ENCODE data around the gene TBX21. TPM values are rescaled to one million over a fixed set of nuclear protein-coding genes. Genes with fewer than 3 reads are reported as not detected.
A peak's percentile ranks its signal among the peaks of the same experiment; 100 is the strongest.

TBX21 gene
- total RNA-seq, 1 donor from 2014 or later = not detected

GRCh38 chr17:47714773-47715396, 18.2 kb upstream of the TBX21 start:
- ATAC-seq = no peak

DNA sequence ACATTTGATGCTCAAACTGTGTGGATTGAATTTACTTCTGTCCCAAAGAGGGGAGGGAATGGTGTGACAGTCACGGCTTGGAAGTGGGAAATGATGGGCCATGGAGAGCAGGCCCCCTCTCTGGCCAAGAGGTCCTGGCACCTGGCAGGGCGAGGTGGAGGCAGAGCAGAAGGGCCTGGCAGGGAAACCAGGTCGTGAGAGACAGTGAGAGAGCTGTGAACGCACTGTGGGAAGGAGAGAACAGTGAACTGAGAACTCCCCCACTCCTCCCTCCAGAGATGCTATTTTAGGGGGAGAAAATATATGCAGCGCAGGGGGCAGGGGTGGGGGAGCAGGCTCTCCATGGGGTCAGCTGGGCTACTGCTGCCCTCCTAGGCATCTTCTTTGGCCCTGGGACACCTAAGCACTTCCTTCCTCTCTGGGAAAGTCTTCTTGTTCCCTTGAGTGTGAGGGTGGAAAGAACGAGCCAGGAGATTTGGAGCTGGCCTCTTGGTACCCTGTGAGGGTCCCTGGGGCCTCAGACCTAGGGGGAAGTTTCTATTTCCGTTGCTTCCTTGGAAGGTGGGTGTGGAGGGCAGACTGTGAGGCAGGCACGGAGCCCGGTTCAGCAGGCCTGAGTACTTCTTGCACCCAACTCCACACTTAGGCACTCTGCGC, 17.2 kb upstream of the TBX21 start:
- ATAC-seq = no peak

GRCh38 chr17:47716375-47716774, 16.7 kb upstream of the TBX21 start:
- ATAC-seq = no peak

DNA sequence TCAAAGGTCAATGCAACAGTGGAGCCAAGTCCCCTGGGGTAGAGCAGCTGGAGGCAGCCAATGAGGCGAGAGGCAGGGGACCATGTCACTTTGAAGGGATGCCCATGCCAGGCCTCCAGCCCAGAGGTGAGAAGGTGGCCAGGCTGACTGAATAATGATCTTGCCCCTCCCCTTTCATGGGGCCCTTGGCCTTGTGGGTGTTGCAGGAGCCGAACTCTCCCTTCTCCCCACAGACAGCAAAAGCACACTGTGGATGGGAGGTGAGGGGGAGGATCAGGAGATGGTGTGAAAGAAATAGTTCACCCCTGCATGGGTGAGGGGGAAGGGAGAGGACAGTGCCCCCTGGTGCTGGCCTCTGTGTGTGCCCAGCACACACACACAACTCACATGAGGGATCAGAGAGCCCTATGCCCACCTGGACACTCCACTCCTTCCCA, 15.8 kb upstream of the TBX21 start:
- ATAC-seq = no peak

- no peak for ATAC-seq
Observed at GRCh38 chr17:47717979-47718621, 14.9 kb upstream of the TBX21 start.

DNA sequence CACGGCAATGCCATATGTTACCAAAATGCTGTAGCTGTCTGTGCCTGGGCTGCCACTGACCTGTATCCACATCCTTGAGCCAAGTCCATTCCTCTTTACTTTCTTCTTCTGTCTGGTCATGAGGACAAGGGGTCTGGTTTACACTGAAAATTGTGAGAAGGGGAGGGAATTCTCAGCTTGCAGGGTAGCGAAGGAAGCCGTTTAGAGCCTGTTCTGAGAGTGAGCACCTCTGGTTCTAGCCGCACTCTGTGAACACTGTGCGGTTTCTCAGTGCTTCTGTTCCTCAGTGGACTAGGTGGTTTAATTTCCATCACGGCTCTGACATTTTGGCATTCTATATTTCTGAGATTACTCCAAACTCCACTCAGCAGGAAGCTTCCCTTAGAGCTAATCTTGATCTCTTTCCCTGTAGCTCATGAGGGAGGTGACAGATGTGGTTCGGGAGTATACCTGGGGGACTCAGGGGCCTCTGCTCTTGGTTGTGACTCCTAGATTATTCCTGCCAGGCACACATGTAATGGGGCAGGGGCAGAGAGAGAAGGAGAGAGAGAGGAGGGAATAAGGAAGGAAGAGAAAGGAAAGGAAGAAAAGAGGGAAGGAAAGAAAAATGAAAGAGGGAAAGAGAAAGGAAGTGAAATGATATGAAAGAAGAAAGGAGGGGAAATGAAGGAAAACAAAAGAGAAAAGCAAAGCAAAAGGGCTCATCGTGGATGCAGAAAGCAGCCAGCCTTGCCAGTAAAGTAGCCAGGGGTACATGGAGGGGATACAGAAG, 14.2 kb upstream of the TBX21 start:
- ATAC-seq = no peak

GRCh38 chr17:47719411-47720152, 13.5 kb upstream of the TBX21 start:
- no peak for ATAC-seq

- ATAC-seq = no peak
Observed at GRCh38 chr17:47720196-47720595, 12.8 kb upstream of the TBX21 start.

GRCh38 chr17:47720754-47721533, 12.1 kb upstream of the TBX21 start:
- ATAC-seq = peak; percentile 74

DNA sequence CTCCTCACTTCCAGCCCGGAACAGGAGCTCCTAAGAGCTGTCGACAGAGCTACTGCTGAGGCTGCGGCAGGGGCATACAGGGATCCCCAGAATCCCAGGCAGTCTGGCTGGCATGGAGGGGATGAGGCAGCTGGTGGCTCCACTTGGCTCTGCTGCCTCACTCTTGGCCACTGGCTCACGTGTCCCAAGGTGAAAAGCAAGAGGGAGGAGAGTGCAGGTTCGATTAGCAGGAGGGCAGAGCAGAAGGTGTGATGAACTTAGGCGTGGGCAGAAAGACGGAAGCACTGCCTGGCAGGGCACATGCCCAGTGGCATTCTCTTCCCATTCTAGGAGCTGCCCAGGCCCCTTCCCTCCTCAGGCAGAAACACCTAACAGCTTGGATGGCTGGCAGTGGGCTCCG, 11.3 kb upstream of the TBX21 start:
- ATAC-seq = peak; percentile 11

GRCh38 chr17:47724705-47725104, 8.3 kb upstream of the TBX21 start:
- no peak for ATAC-seq

DNA sequence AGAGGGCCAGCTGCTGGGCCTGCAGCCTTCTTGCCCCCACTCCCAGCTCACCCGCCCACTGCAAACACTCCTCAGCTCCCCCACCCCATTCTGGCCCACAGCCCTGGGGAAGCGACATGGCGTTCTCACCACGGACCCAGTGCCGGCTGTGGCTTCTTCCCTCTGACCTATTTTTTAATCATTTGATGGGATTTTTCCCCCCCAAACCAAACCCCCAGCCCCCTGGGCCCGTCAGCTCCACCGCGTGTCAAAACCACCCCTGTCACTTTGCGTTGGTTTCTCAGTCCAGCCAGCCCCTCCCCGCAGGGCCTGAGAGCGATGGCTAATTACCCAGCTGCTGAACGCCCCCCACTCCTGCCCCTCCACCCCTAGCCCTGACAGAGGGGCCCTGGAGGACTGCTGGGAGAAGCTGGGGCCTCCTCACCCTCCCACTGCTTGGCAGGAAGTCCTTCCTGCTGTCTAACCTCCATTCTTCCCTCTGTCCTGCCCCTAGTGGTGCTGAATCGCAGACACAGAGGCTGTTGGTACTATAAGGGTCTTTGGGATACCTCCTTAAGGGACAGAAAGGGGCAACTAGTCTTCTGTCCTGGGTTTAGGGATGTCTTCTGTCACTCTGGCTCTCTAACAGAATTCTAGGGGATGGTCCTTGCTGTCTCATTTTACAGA, 7.5 kb upstream of the TBX21 start:
- ATAC-seq = no peak

GRCh38 chr17:47726796-47727703, 6.0 kb upstream of the TBX21 start:
- ATAC-seq = no peak

GRCh38 chr17:47727704-47728036, 5.4 kb upstream of the TBX21 start:
- ATAC-seq = no peak

DNA sequence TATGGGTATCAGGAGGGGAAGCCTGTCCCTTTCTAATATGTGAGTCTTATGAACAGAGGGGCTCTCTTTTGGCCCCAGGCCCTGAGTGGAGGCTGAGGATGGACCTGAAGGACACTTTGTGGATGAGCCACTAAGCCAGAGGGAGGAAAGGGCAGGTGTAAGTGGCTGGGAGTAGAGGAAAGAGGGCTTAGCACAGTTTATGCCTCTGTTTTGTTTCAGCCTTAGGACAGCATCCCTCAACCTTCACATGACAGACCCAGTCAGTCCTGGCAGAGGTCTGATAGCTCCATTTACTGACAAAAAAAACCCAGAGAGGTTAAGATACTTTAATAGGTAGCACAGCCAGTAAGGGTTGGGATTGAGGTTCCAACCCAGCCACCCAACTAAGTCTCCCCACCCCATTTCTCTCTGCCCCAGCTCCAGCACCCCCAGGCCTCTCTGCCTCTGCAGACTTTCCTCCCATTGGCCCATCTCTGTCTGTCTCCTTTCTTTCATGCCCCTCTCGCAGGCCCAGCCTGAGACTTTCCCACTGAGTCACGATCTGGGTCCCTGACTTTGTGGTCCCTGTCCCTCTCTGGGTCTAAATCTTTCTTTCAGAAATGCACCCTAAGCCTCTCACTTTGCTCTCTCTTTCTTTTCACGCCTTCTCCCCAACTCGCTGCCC, 4.7 kb upstream of the TBX21 start:
- no peak for ATAC-seq

DNA sequence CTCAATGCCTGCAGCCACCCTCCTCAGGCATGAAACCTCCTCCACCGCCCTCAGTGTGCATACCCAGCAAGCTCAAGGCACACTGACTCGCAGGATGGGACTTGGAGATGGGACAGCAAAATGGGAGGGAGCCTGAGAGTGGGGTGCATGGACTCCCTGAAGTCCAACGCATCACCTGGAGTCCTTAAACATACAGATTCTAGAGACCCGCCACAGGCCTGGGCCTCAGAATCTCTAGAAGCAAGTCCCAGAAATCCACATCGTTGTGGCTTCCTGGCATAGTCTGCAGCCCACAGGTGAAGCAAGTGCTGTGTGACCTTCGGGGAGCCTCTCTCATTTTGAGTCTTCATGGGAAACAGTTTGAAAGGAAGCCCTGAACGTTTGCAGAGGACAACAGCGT, 3.6 kb upstream of the TBX21 start:
- ATAC-seq = no peak

DNA sequence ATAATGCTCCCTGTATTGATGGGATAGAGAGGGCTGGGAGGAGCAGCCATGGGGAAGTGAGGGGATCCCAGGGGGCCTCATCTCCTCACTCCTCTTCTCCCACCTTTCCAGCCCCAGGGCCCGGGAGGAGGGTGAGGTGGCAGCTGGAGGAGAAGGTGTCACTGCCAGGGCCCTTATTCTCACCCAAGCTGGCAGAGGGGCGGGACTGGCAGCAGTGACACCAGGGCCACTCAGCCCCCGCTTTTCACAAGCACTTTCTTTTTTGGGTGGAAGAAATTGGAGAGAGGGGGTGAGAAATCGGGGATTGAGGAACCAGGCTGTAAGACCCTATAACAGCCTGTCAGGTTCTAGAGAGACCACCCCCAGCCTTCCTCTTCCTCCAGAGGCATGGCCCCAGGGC, 2.4 kb upstream of the TBX21 start:
- no peak for ATAC-seq

GRCh38 chr17:47731396-47731795, 1.6 kb upstream of the TBX21 start:
- ATAC-seq = no peak

- no peak for ATAC-seq
Observed at GRCh38 chr17:47732399-47733046, 513 bp upstream of the TBX21 start.
